ENCODE measurements around the gene STX2.
A peak's percentile ranks its signal among the peaks of the same experiment; 100 is the strongest.
"Not testable (repeated sequence)": the region's sequence is repeated elsewhere in the genome, so short reads cannot be mapped to it uniquely, and the experiment has no call there.

The STX2 gene

GRCh38 chr12:130850418-130851021 is 11.5 kb upstream of the STX2 start:
- TF ChIP-seq CTCF (IDR thresholded peaks at IDR 0.05; ENCODE audit: insufficient read depth, low read depth, low read length, missing control alignments), result no peak
- DNase-seq (ENCODE audit: low read depth), result no peak

GRCh38 chr12:130849561-130850417 is 10.7 kb upstream of the STX2 start:
- H3K4me3 ChIP-seq (ENCODE audit: low read length), result no peak overlapping the region
- no peak for TF ChIP-seq CTCF (IDR thresholded peaks at IDR 0.05; ENCODE audit: insufficient read depth, low read depth, low read length, missing control alignments)
- DNase-seq (ENCODE audit: low read depth), result peak; percentile 38

More at GRCh38 chr12:130850418-130851021, 11.5 kb upstream of the STX2 start:
- H3K4me3 ChIP-seq (ENCODE audit: low read length), result no peak overlapping the region

GRCh38 chr12:130848785-130849305 is 9.8 kb upstream of the STX2 start:
- not testable (repeated sequence) for H3K4me3 ChIP-seq (ENCODE audit: low read length); DNase-seq (ENCODE audit: low read depth)

- DNase-seq (ENCODE audit: low read depth); H3K4me3 ChIP-seq (ENCODE audit: low read length): not testable (repeated sequence)
These were observed 9.1 kb upstream of the STX2 start for GRCh38 chr12:130848105-130848504.

DNA sequence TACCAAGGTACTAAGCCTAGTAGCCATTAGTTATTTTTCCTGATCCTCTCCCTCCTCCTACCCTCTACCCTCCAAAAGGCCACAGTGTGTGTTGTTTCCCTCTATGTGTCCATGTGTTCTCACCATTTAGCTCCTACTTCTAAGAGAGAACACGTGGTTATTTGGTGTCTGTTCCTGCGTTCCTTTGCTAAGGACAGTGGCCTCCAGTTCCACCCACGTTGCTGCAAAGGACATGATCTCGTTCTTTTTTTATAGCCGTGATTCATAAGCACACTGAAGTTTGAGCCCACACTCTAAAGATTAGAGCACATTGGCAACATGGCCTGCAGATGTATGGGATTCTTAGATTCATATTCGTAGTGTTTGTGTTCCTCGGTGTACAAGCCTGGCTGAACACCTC is 8.1 kb upstream of the STX2 start:
- TF ChIP-seq CTCF (IDR thresholded peaks at IDR 0.05; ENCODE audit: insufficient read depth, low read depth, low read length, missing control alignments), result no peak
- no peak overlapping the region for H3K4me3 ChIP-seq (ENCODE audit: low read length)
- no peak for DNase-seq (ENCODE audit: low read depth)

GRCh38 chr12:130846369-130846768 is 7.3 kb upstream of the STX2 start:
- TF ChIP-seq CTCF (IDR thresholded peaks at IDR 0.05; ENCODE audit: insufficient read depth, low read depth, low read length, missing control alignments), result no peak
- no peak overlapping the region for H3K4me3 ChIP-seq (ENCODE audit: low read length)
- no peak for DNase-seq (ENCODE audit: low read depth)

- H3K4me3 ChIP-seq (ENCODE audit: low read length), result no peak overlapping the region
- TF ChIP-seq CTCF (IDR thresholded peaks at IDR 0.05; ENCODE audit: insufficient read depth, low read depth, low read length, missing control alignments), result no peak
- DNase-seq (ENCODE audit: low read depth), result no peak
These were observed 837 bp upstream of the STX2 start for GRCh38 chr12:130839770-130840404.

All from epithelial cell of esophagus (primary cell).